GM19455 (cell line): ENCODE results near the gene GPBP1L1.
"Not testable (repeated sequence)": the region's sequence is repeated elsewhere in the genome, so short reads cannot be mapped to it uniquely, and the experiment has no call there.

Experiments used
- ATAC-seq: cut with Tn5 transposase; IDR thresholded peaks from one replicate; pipeline ENCODE4 v1.9.1; 2021; ENCODE audit not compliant: unreplicated experiment

The GPBP1L1 gene

DNA sequence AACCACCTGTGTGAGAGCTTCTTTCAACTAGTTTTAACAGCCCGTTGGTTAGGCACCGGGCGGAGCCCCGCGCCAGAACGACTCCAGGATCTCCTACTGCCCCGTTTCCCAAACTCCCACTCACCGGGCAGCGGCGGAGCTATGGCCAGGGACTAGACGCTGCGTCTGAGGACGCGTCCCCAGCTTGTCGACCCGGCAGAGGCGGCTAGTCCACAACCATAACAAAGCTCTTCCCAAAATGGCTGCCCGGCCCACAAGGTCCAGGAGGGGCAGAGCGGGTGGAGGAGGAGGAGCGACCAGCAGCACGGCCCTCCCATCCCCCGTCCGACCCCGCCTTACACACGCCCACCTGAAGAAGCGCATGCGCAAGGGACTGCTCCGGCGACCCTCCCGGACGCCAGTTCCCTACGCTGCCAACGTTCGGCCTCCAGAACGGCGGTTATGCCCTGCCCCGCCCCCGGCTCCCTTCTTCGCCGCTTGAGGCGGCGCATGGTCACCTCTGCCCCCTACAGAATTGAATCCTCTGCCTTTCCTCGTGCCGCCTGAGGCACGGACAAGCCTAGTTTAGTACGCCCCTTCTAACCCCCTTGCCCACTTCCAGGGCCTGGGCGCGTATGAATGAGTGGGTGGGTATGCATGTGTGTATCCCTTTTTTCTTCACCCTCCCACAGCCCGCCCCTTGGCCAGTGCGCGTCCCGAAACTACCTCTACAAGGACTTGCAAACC lies at the start of gene GPBP1L1:
Gene GPBP1L1 (minus strand): TSS at position 246 of the 726 bp plus-strand sequence. CDS start 27,446 bp downstream, outside the sequence.
- peak; percentile 54 for ATAC-seq

GRCh38 chr1:45730780-45731319 lies 44.5 kb upstream of the GPBP1L1 start:
- ATAC-seq: no peak

DNA sequence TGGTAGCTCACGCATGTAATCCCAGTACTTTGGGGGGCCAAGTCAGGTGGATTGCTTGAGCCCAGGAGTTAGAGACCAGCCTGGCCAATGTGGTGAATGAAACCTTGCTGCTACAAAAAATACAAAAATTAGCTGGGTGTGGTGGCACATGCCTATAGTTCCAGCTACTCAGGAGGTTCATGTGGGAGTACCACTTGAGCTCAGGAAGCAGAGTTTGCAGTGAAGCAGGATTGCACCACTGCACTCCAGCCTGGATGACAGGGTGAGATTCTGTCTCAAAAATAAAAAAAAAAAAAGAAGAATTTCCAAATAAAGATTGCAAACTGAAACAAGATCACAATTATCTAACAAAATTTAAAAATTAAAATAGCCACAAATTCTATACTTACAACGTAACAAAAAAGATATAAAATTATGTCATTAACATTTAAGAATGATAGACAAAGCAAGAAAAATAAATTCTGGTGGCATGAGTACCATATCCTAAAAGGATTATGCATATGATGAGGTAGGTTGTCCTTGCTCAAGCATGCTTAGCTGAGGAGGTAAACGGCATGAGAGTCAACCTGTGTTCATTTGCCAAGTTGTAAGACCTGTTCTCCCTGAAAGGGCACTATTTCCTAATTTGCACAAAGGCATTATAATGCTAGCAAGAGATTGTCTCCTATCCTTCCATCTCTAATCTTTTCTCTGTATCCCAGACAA lies 43.9 kb upstream of the GPBP1L1 start:
- no peak for ATAC-seq

GRCh38 chr1:45726007-45726406 lies 39.7 kb upstream of the GPBP1L1 start:
- not testable (repeated sequence) for ATAC-seq

DNA sequence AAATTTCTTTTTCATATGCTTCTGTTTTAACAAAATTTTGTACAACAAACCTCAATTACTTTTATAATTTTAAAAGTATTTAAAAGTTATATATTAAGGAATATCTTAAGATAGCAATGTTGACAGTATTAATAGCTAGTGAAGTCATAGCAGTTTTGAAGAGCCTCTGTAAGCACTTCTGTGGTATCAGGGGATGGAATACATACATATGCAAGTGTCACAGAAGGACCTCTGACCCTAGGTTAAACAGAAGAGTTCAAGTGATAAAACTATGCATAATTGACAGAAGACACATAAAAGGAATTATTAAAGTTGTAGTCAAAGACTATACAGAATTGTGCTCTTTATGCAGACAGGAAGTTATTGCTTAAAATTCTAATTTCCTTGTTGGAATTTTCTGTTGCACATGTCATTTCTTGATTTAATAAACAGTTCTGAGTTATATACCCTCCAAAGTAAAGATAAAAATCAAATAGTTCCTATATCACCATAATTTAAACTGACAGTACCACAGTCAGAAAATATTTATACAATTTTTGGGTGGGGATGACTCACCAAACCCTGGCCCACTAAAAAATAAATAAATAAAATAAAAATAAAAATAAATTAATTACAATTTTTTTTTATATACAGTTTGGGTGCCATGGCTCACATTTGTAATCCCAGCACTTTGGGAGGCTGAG lies 37.1 kb upstream of the GPBP1L1 start:
- ATAC-seq: no peak

- ATAC-seq: no peak
Measured at GRCh38 chr1:45722809-45723208, 36.5 kb upstream of the GPBP1L1 start.

DNA sequence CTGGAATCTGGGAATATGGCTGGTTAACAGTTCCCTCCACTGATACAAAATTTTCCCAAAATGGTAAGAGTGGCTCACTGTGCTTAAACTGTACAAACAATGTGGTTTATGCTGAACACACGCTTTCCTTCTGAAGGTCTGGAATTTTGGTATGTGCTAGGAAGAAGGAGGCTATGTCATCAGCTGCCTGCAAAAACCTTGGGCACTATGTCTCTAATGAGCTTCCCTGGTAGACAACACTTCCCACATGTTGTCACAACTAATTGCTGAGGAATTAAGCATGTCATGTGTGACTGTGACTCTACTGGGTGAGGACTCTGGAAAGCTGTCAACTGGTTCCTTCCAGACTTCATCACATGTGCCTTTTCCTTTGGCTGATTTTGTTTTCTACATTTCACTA lies 34.9 kb upstream of the GPBP1L1 start:
- no peak for ATAC-seq

- ATAC-seq: no peak
Measured at GRCh38 chr1:45718289-45718688, 32.0 kb upstream of the GPBP1L1 start.

DNA sequence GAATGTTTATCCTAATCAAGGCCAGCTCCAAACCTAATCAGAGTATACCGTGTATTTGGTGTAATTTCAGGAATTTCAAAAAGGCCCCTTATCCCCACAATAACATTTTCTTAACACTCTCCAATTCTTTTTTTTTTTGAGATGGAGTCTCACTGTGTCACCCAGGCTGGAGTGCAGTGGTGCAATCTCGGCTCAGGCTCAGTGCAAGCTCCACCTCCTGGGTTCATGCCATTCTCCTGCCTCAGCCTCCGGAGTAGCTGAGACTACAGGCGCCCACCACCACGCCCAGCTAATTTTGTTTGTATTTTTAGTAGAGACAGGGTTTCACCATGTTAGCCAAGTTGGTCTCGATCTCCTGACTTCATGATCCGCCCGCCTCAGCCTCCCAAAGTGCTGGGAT lies 31.1 kb upstream of the GPBP1L1 start:
- ATAC-seq: not testable (repeated sequence)

DNA sequence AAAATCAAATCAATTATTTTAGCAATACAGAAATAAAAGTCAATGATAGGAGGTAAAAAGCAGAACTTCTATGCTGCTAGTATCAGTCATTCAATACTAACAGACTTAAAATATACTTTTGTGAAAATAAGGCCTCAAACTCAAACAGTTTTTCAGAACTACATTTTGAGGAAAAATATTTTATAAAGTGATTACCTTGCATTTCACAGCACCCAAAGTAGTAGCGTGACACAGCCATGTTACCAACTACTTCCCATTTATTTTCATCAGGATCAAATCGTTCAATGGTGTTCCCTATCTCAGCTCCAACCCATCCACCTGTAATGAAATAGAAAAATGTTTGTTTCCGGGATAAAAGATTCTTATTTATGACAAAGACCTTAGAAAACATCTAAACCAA lies 30.4 kb upstream of the GPBP1L1 start:
- ATAC-seq: no peak

GRCh38 chr1:45713711-45714110 lies 27.4 kb upstream of the GPBP1L1 start:
- no peak for ATAC-seq

GRCh38 chr1:45704637-45705036 lies 18.3 kb upstream of the GPBP1L1 start:
- no peak for ATAC-seq

DNA sequence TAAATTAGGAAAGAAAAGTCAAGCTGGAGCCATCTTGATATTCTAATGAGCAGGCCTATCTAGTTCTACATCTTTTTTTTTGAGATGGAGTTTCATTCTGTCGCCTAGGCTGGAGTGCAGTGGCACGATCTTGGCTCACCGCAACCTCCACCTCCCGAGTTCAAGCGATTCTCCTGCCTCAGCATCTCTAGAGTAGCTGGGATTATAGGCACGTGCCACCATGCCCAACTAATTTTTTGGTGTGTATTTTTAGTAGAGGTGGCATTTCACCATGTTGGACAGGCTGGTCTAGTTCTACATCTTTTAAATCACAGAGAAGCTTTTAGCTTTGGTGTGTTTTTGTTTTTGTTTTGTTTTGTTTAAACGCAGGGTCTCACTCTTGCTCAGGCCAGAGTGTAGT lies 8.5 kb upstream of the GPBP1L1 start:
- no peak for ATAC-seq

DNA sequence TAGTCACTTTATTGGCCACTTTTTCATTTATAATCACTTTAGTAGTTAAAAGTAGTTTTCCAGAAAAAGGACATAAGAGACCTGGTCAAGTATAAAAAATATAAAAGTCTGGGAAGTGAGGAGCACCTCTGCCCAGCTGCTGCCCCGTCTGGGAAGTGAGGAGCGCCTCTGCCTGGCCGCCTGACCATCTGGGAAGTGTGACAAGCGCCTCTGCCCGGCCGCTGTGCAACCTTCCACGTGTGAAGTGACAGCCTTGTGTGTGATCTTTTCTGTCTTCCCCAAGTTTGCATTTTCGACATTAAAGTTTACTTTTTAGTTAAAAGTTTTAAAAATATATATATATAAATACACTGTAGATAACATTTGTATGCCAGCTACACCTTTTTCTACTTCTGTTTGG lies 7.5 kb upstream of the GPBP1L1 start:
- not testable (repeated sequence) for ATAC-seq

GRCh38 chr1:45687754-45688740 lies 1.7 kb upstream of the GPBP1L1 start, which contains the start of gene TMEM69:
TMEM69 (plus strand) TSS chr1:45688181; CDS start chr1:45691069, 2,888 bp downstream.
- no peak for ATAC-seq

DNA sequence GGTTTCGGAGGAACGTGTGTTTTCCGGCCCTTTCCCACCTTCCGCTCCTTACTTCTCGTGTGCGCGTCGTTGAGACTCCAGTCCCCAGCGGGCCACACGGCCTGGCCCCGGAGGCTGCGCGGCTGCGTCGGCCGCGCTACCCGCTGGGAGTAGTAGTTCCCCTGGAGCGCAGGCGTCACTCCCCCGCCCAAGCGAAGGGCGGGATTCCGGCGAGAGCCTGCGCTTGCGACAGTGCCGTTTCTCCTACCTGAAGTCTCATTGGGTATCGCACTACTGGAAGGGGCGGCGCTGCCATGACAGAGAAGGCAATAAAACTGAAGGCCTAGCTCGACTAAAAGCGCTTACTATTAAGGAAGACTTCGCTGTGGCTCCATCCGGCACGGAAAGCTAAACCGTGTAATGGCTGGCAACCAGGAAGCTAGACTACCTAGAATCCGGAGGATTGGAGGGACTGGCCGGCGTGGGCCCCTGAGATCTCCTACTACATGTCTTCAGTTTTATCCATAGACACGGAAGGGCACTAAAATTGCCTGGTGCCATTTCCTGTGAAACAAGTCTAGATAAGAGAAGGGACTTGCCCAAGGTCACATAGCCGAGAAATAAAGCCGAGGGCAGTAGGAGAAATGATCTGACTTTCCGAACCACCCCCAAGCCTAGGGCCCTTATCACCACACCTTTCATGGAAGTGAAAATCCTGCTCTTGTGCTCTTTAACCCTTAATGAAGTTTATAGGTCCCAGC lies 851 bp upstream of the GPBP1L1 start:
- ATAC-seq: peak; percentile 80

GRCh38 chr1:45686015-45686287 lies 382 bp downstream of the GPBP1L1 start:
- peak; percentile 10 for ATAC-seq

GRCh38 chr1:45685308-45686014 lies 872 bp downstream of the GPBP1L1 start:
- ATAC-seq: no peak

DNA sequence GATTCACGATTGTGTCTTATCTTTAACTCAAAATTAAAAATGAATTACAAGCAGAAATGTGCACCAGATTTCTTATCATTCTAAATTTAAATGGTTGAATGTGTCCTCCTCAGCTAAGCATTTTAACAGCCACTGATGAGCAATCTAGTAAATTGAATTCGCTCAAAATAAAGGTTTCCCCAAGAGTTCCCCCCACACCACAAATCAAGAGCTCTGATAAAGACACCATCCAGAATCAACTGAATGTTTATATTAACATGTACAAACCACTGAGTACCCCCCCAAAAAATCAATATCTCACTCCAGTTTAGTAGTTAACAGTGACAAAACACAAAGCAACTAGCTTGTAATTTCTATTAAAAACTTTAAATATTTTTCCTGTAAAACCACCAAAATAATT lies 1.9 kb downstream of the GPBP1L1 start:
- ATAC-seq: no peak
